Endothelial cell of umbilical vein (primary cell): ENCODE data around the gene ZNF256. TPM values are rescaled to one million over a fixed set of nuclear protein-coding genes. Genes with fewer than 3 reads are reported as not detected.

Experiments used
- BruUV-seq: library from RNA; stranded (reverse); fragments of 400-500 nt; replicated peaks from 2 replicates; lab custom pipeline; 2021; lab: Mats Ljungman, UMichigan
- CTCF ChIA-PET: fragments of 300-600, 350-600 bp; sonication (Branson Sonifier 250); formaldehyde crosslinking; loops from one replicate; lab custom pipeline; 2021; ENCODE audit warnings: antibody characterized with exemption, inconsistent platforms; lab: Charles Lee
- POLR2A ChIA-PET: fragments of 300-600, 350-600 bp; sonication (Branson Sonifier 250); formaldehyde crosslinking; loops from one replicate; lab custom pipeline; 2021; ENCODE audit warnings: antibody characterized with exemption, inconsistent platforms; lab: Charles Lee
- DNase-seq: peaks from one replicate; pipeline ENCODE4 v3.0.0-alpha.2; 2011; ENCODE audit warnings: low read depth, low spot score
- FAIRE-seq: peaks from 2 replicates; lab custom pipeline; 2011; peaks lifted over from hg19 to GRCh38; lab: Jason Lieb, UNC
- H2AFZ ChIP-seq: 2 replicates; pipeline ENCODE4 v1.6.0; 2012; ENCODE audit warnings: low read depth, low read length, control low read depth, inconsistent platforms
- H3K27ac ChIP-seq: 2 replicates; pipeline ENCODE4 v1.5.1; 2011; ENCODE audit warnings: low read depth, mild to moderate bottlenecking, control low read depth, low read length, moderate library complexity; ENCODE audit not compliant: insufficient read depth
- H3K27me3 ChIP-seq, 2 experiments: 2 replicates each; pipeline versions ENCODE4 v1.6.0 to v1.6.1; 2011; ENCODE audit warnings: low read length in 2 of 2, mixed read lengths in 1 of 2; ENCODE audit not compliant: control insufficient read depth in 2 of 2, insufficient read depth in 2 of 2
- H3K36me3 ChIP-seq, 2 experiments: 2 replicates in 1 of 2; 3 replicates in 1 of 2; pipeline ENCODE4 v1.5.1; 2011; ENCODE audit warnings: low read length in 2 of 2, mild to moderate bottlenecking in 1 of 2, moderate library complexity in 1 of 2; ENCODE audit not compliant: control insufficient read depth in 2 of 2, insufficient read depth in 2 of 2; ENCODE audit errors: extremely low read depth in 1 of 2
- H3K4me1 ChIP-seq: 3 replicates; pipeline ENCODE4 v1.5.1; 2011; ENCODE audit warnings: mild to moderate bottlenecking, low read length; ENCODE audit not compliant: control insufficient read depth, insufficient read depth; ENCODE audit errors: extremely low read depth
- H3K4me2 ChIP-seq: 2 replicates; pipeline ENCODE4 v1.6.1; 2011; ENCODE audit warnings: low read length, control low read depth, mixed read lengths; ENCODE audit not compliant: insufficient read depth
- H3K4me3 ChIP-seq, 3 experiments: fragments of 200-600 bp in 1 of 3; sonication (generic), shearing (Covaris generic) in 1 of 3; replicated peaks in 1 of 3; 2 replicates each; pipeline ENCODE4 v1.5.1; 2011 to 2016; ENCODE audit warnings: control low read depth in 3 of 3, low read length in 3 of 3, mild to moderate bottlenecking in 2 of 3, inconsistent platforms in 1 of 3, low read depth in 1 of 3, moderate library complexity in 1 of 3; ENCODE audit not compliant: insufficient read depth in 1 of 3
- H3K79me2 ChIP-seq: 2 replicates; pipeline ENCODE4 v1.6.0; 2012; ENCODE audit warnings: low read length, inconsistent platforms; ENCODE audit not compliant: control insufficient read depth, insufficient read depth
- H3K9ac ChIP-seq: replicated peaks from 2 replicates; pipeline ENCODE3; 2011; ENCODE audit warnings: low read length, control low read depth; ENCODE audit not compliant: insufficient read depth; ENCODE audit errors: extremely low read depth
- H3K9me1 ChIP-seq: replicated peaks from 3 replicates; pipeline ENCODE4 v1.6.0; 2011; ENCODE audit warnings: mild to moderate bottlenecking, low read length; ENCODE audit not compliant: control insufficient read depth, insufficient read depth; ENCODE audit errors: extremely low read depth
- H3K9me3 ChIP-seq: replicated peaks from 2 replicates; pipeline ENCODE4 v1.5.1; 2012; ENCODE audit warnings: low read length, inconsistent platforms; ENCODE audit not compliant: control insufficient read depth, insufficient read depth
- H4K20me1 ChIP-seq: replicated peaks from 2 replicates; pipeline ENCODE3; 2011; ENCODE audit warnings: mild to moderate bottlenecking, low read length; ENCODE audit not compliant: control insufficient read depth, insufficient read depth; ENCODE audit errors: extremely low read depth
- EZH2 ChIP-seq: IDR thresholded peaks from 2 replicates; pipeline ENCODE4 v1.6.1; 2012; ENCODE audit warnings: borderline replicate concordance, low read depth, mild to moderate bottlenecking, moderate library complexity, low read length, inconsistent platforms; ENCODE audit not compliant: severe bottlenecking
- FOS ChIP-seq: IDR thresholded peaks from 2 replicates; pipeline ENCODE4 v1.6.1; 2011; ENCODE audit warnings: mild to moderate bottlenecking, low read length, moderate library complexity, borderline replicate concordance; ENCODE audit not compliant: insufficient read depth
- GATA2 ChIP-seq: IDR thresholded peaks from 2 replicates; pipeline ENCODE4 v1.7.0; 2011; ENCODE audit warnings: low read depth, mild to moderate bottlenecking, moderate library complexity, mixed read lengths, low read length; ENCODE audit not compliant: insufficient read length, insufficient read depth
- JUN ChIP-seq: IDR thresholded peaks from 2 replicates; pipeline ENCODE4 v1.6.1; 2011; ENCODE audit warnings: borderline replicate concordance, low read depth; ENCODE audit not compliant: insufficient read length, insufficient read depth
- MAX ChIP-seq: IDR thresholded peaks from 2 replicates; pipeline ENCODE4 v1.6.1; 2011; ENCODE audit not compliant: insufficient read depth, insufficient read length
- MYC ChIP-seq: IDR thresholded peaks from one replicate; pipeline ENCODE4 v1.6.1; 2011; ENCODE audit warnings: mild to moderate bottlenecking, low read depth, low read length
- POLR2A ChIP-seq: IDR thresholded peaks from 2 replicates; pipeline ENCODE4 v1.6.1; 2012; ENCODE audit warnings: low read depth, mild to moderate bottlenecking, control low read depth, low read length
- POLR2AphosphoS5 ChIP-seq: IDR thresholded peaks from 2 replicates; pipeline ENCODE4 v1.6.1; 2012; ENCODE audit warnings: low read depth, mild to moderate bottlenecking, control low read depth, low read length, moderate library complexity; ENCODE audit not compliant: insufficient read depth
- dilution Hi-C: fragments of 300-500 bp; cut with MboI; formaldehyde crosslinking; loops from one replicate; pipeline ENCODE4 v1.15.0; 2019; ENCODE audit warnings: low sequenced_read_pairs; ENCODE audit not compliant: extremely low pct_ligation_motif_present
- intact Hi-C: fragments of 100-400 bp; cut with micrococcal nuclease; formaldehyde crosslinking; loops from one replicate; pipeline ENCODE4 v1.10.0; 2022
- polyA plus RNA-seq, 4 experiments: library from polyadenylated mRNA; depleted of rRNA in 3 of 4; stranded (reverse) in 3 of 4; unstranded in 1 of 4; fragments of >200 nt; gene quantifications; 2 replicates each; pipeline versions ENCODE4 v1.2.1 to v1.2.3, GENCODE V29; 2011 to 2012; ENCODE audit warnings: missing spikeins in 1 of 4
- total RNA-seq: library from RNA; stranded (reverse); gene quantifications from 2 replicates; pipeline ENCODE4 v1.2.3, GENCODE V29; 2021
- TF ChIP-seq, protein P1 (sequence below), 2 donors: IDR thresholded peaks; 1 replicate in 1 of 2; 2 replicates in 1 of 2; pipeline ENCODE4 v1.5.1; 2011; ENCODE audit warnings: low read length in 2 of 2, mild to moderate bottlenecking in 2 of 2, moderate library complexity in 2 of 2, control low read depth in 1 of 2, inconsistent platforms in 1 of 2, low read depth in 1 of 2; ENCODE audit not compliant: insufficient read depth in 1 of 2; ENCODE audit errors: extremely low read depth in 1 of 2

Gene ZNF256
- total and polyA plus RNA-seq, 2 donors (not counting 3 experiments of a cell fraction or from before 2014, with no cell fraction given): 1.9 to 4.0 TPM

GRCh38 chr19:57907394-57907793 is 40.1 kb downstream of the ZNF256 start:
- no peak overlapping the region for H3K4me2 ChIP-seq
- H3K79me2 ChIP-seq: no peaks in the 10 kb centered on the region
- H3K4me1 ChIP-seq: no peaks in the 10 kb centered on the region
- H2AFZ ChIP-seq: no peak overlapping the region
- no peaks in the 10 kb centered on the region for H3K9me1 ChIP-seq
- dilution Hi-C loops: no loop called here
- TF ChIP-seq JUN (no peak), POLR2AphosphoS5 (no peak), MYC (no peak), GATA2 (no peak)
- TF ChIP-seq, protein P1, sequence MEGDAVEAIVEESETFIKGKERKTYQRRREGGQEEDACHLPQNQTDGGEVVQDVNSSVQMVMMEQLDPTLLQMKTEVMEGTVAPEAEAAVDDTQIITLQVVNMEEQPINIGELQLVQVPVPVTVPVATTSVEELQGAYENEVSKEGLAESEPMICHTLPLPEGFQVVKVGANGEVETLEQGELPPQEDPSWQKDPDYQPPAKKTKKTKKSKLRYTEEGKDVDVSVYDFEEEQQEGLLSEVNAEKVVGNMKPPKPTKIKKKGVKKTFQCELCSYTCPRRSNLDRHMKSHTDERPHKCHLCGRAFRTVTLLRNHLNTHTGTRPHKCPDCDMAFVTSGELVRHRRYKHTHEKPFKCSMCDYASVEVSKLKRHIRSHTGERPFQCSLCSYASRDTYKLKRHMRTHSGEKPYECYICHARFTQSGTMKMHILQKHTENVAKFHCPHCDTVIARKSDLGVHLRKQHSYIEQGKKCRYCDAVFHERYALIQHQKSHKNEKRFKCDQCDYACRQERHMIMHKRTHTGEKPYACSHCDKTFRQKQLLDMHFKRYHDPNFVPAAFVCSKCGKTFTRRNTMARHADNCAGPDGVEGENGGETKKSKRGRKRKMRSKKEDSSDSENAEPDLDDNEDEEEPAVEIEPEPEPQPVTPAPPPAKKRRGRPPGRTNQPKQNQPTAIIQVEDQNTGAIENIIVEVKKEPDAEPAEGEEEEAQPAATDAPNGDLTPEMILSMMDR (IDR thresholded peaks at IDR 0.05; ENCODE audit: extremely low read depth in 1 of 2, insufficient read depth in 1 of 2, low read depth in 1 of 2, low read length in 2 of 2): no peak
- FAIRE-seq (no peak), DNase-seq (no peak)
- POLR2A ChIA-PET: no interaction called here
- H3K36me3 ChIP-seq: peaks cover 0 to 4% of the 10 kb centered on the region in 2 experiments
- intact Hi-C loops: no loop called here
- no peak overlapping the region for H3K27ac ChIP-seq
- H4K20me1 ChIP-seq: no peaks in the 10 kb centered on the region
- H3K9me3 ChIP-seq: peaks cover 4% of the 10 kb centered on the region
- H3K4me3 ChIP-seq: no peak overlapping the region
- no TSS peak for BruUV-seq
- no peak overlapping the region for H3K9ac ChIP-seq
- CTCF ChIA-PET: no interaction called here
- H3K27me3 ChIP-seq: no peaks in the 10 kb centered on the region

DNA sequence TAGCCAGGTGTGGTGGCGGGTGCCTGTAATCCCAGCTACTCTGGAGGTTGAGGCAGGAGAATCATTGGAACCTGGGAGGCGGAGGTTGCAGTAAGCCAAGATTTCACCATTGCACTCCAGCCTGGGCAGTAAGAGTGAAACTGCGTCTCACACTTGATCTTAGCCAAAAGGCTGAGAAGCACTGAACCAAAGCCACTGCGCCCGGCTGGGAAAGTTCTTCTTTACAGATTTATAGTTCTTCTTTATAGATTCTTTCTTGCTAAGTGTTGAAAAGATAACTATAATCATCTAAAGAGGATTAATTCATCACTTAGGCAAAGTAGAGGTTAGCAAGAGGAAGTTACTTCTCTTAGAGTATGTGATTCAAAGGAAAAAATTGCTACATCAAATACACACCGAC is 42.2 kb downstream of the ZNF256 start:
- H4K20me1 ChIP-seq: no peaks in the 10 kb centered on the region
- H3K27me3 ChIP-seq: no peaks in the 10 kb centered on the region
- no peak overlapping the region for H2AFZ ChIP-seq
- FAIRE-seq (no peak), DNase-seq (no peak)
- peaks cover 0 to 2% of the 10 kb centered on the region in 2 experiments for H3K36me3 ChIP-seq
- H3K4me2 ChIP-seq: no peak overlapping the region
- intact Hi-C loops: no loop called here
- dilution Hi-C loops: no loop called here
- no peaks in the 10 kb centered on the region for H3K9me1 ChIP-seq
- H3K79me2 ChIP-seq: no peaks in the 10 kb centered on the region
- H3K27ac ChIP-seq: no peak overlapping the region
- no peaks in the 10 kb centered on the region for H3K4me1 ChIP-seq
- peaks cover 4% of the 10 kb centered on the region for H3K9me3 ChIP-seq
- no TSS peak for BruUV-seq
- TF ChIP-seq MYC: no peak
- no peak for TF ChIP-seq MAX
- no peak for TF ChIP-seq POLR2A
- no peak for TF ChIP-seq EZH2
- TF ChIP-seq GATA2: no peak
- TF ChIP-seq, protein P1 (IDR thresholded peaks at IDR 0.05; ENCODE audit: extremely low read depth in 1 of 2, insufficient read depth in 1 of 2, low read depth in 1 of 2, low read length in 2 of 2): no peak
- no peak for TF ChIP-seq JUN
- TF ChIP-seq FOS: no peak
- no peak for TF ChIP-seq POLR2AphosphoS5
- H3K4me3 ChIP-seq: no peak overlapping the region
- POLR2A ChIA-PET: no interaction called here
- H3K9ac ChIP-seq: no peak overlapping the region
- CTCF ChIA-PET: no interaction called here
